ENCODE results near the gene GCNT3.

DNA sequence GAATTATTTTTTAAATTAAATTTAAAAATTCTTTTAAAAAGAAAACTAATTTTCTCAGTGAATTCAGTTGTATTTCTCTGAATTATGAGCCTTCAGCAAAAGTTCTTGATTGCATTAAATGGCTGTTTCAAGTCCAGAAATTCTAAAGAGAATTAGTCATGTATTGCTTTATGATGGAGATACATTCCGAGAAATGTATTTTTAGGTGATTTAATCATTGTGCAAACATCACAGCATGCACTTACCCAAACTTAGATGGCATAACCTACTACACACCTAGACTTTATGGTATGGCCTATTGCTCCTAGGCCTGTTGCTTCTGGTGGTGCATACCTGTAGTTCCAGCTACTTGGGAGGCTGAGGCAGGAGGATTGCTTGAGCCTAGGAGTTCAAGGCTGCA lies 44.3 kb upstream of the GCNT3 start:
- TF ChIP-seq, protein P1, sequence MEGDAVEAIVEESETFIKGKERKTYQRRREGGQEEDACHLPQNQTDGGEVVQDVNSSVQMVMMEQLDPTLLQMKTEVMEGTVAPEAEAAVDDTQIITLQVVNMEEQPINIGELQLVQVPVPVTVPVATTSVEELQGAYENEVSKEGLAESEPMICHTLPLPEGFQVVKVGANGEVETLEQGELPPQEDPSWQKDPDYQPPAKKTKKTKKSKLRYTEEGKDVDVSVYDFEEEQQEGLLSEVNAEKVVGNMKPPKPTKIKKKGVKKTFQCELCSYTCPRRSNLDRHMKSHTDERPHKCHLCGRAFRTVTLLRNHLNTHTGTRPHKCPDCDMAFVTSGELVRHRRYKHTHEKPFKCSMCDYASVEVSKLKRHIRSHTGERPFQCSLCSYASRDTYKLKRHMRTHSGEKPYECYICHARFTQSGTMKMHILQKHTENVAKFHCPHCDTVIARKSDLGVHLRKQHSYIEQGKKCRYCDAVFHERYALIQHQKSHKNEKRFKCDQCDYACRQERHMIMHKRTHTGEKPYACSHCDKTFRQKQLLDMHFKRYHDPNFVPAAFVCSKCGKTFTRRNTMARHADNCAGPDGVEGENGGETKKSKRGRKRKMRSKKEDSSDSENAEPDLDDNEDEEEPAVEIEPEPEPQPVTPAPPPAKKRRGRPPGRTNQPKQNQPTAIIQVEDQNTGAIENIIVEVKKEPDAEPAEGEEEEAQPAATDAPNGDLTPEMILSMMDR (IDR thresholded peaks at IDR 0.05; ENCODE audit: control extremely low read depth in 1 of 3, insufficient read depth in 1 of 3, low read depth in 1 of 3, low read length in 3 of 3): no peak
- TF ChIP-seq SRF (IDR thresholded peaks at IDR 0.05; ENCODE audit: low read depth, low read length) (no peak), CEBPB (IDR thresholded peaks at IDR 0.05; ENCODE audit: low read depth, low read length) (no peak), POLR2AphosphoS5 (IDR thresholded peaks at IDR 0.05; ENCODE audit: low read depth, low read length) (no peak), HDAC2 (IDR thresholded peaks at IDR 0.05; ENCODE audit: borderline replicate concordance in 1 of 2, low read depth in 2 of 2, low read length in 2 of 2) (no peak), MAX (IDR thresholded peaks at IDR 0.05) (no peak), YY1 (IDR thresholded peaks at IDR 0.05; ENCODE audit: low read depth, low read length) (no peak), EP300 (IDR thresholded peaks at IDR 0.05; ENCODE audit: borderline replicate concordance in 1 of 2, low read depth in 2 of 2, low read length in 2 of 2) (no peak), KDM5A (IDR thresholded peaks at IDR 0.05; ENCODE audit: low read length) (no peak), POLR2A (IDR thresholded peaks at IDR 0.05; ENCODE audit: control extremely low read depth in 1 of 2, low read depth in 2 of 2, low read length in 2 of 2) (no peak), EGR1 (IDR thresholded peaks at IDR 0.05; ENCODE audit: borderline replicate concordance, low read depth, low read length) (no peak)
- TF ChIP-seq, protein P2, sequence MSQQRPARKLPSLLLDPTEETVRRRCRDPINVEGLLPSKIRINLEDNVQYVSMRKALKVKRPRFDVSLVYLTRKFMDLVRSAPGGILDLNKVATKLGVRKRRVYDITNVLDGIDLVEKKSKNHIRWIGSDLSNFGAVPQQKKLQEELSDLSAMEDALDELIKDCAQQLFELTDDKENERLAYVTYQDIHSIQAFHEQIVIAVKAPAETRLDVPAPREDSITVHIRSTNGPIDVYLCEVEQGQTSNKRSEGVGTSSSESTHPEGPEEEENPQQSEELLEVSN (IDR thresholded peaks at IDR 0.05): no peak
